Measurements from ENCODE around the gene PAX5. TPM values are rescaled to one million over a fixed set of nuclear protein-coding genes. Genes with fewer than 3 reads are reported as not detected.

Gene PAX5
- total RNA-seq, 1 donor from 2014 or later = 0.18 TPM

DNA sequence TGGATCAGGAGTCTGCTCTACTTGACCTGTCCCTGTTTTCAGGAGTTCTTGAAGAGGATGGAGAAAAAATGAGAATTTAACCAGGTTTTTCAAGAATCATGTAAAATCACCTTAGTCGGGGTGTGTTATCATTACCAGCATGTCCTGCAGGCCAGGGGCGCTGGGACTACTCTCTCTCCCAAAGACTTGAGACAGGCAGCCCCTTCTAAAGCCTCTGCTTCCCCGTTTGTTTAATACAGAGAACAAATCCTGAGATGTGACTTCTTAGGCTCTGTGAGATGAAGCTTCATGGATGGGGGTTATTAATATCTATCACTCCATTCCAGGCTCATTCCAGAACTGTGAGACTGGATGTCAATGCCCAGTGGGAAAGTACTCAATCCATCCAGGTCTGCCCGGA, 3.0 kb downstream of the PAX5 start:
- no peaks in the 10 kb centered on the region for H3K9me3 ChIP-seq
- H3K4me3 ChIP-seq = no peak overlapping the region
- TF ChIP-seq, protein P1, sequence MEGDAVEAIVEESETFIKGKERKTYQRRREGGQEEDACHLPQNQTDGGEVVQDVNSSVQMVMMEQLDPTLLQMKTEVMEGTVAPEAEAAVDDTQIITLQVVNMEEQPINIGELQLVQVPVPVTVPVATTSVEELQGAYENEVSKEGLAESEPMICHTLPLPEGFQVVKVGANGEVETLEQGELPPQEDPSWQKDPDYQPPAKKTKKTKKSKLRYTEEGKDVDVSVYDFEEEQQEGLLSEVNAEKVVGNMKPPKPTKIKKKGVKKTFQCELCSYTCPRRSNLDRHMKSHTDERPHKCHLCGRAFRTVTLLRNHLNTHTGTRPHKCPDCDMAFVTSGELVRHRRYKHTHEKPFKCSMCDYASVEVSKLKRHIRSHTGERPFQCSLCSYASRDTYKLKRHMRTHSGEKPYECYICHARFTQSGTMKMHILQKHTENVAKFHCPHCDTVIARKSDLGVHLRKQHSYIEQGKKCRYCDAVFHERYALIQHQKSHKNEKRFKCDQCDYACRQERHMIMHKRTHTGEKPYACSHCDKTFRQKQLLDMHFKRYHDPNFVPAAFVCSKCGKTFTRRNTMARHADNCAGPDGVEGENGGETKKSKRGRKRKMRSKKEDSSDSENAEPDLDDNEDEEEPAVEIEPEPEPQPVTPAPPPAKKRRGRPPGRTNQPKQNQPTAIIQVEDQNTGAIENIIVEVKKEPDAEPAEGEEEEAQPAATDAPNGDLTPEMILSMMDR (IDR thresholded peaks at IDR 0.05) = no peak
- no peak overlapping the region for H3K27ac ChIP-seq
- H3K36me3 ChIP-seq = no peaks in the 10 kb centered on the region
- intact Hi-C loops (cut with DNase I) = no loop called here
- no peak for ATAC-seq
- no peak for DNase-seq
- H3K27me3 ChIP-seq (ENCODE audit: low read depth) = peaks cover 100% of the 10 kb centered on the region
- peaks cover 53% of the 10 kb centered on the region for H3K4me1 ChIP-seq

GRCh38 chr9:37030611-37030939, 3.5 kb downstream of the PAX5 start:
- Histone ChIP-seq H3K36me3 (no peaks in the 10 kb centered on the region), H3K9me3 (no peaks in the 10 kb centered on the region), H3K27ac (no peak overlapping the region), H3K27me3 (ENCODE audit: low read depth) (peaks cover 100% of the 10 kb centered on the region), H3K4me3 (no peak overlapping the region), H3K4me1 (peaks cover 53% of the 10 kb centered on the region)
- ATAC-seq (no peak), DNase-seq (no peak)
- intact Hi-C loops (cut with DNase I) = no loop called here
- TF ChIP-seq, protein P1 (IDR thresholded peaks at IDR 0.05) = no peak

- TF ChIP-seq, protein P1 (IDR thresholded peaks at IDR 0.05) = no peak
- Histone ChIP-seq H3K4me1 (peaks cover 53% of the 10 kb centered on the region), H3K4me3 (no peak overlapping the region), H3K27ac (no peak overlapping the region), H3K36me3 (no peaks in the 10 kb centered on the region), H3K27me3 (ENCODE audit: low read depth) (peaks cover 100% of the 10 kb centered on the region), H3K9me3 (no peaks in the 10 kb centered on the region)
- DNase-seq (no peak), ATAC-seq (no peak)
- intact Hi-C loops (cut with DNase I) = no loop called here
Observed at GRCh38 chr9:37029776-37030610, 4.1 kb downstream of the PAX5 start.

GRCh38 chr9:37029304-37029775, 4.7 kb downstream of the PAX5 start:
- ATAC-seq (no peak), DNase-seq (no peak)
- intact Hi-C loops (cut with DNase I) = no loop called here
- H3K4me3 ChIP-seq = no peak overlapping the region
- TF ChIP-seq, protein P1 (IDR thresholded peaks at IDR 0.05) = no peak
- H3K9me3 ChIP-seq = no peaks in the 10 kb centered on the region
- H3K27me3 ChIP-seq (ENCODE audit: low read depth) = peaks cover 100% of the 10 kb centered on the region
- H3K27ac ChIP-seq = no peak overlapping the region
- peaks cover 49% of the 10 kb centered on the region for H3K4me1 ChIP-seq
- no peaks in the 10 kb centered on the region for H3K36me3 ChIP-seq

DNA sequence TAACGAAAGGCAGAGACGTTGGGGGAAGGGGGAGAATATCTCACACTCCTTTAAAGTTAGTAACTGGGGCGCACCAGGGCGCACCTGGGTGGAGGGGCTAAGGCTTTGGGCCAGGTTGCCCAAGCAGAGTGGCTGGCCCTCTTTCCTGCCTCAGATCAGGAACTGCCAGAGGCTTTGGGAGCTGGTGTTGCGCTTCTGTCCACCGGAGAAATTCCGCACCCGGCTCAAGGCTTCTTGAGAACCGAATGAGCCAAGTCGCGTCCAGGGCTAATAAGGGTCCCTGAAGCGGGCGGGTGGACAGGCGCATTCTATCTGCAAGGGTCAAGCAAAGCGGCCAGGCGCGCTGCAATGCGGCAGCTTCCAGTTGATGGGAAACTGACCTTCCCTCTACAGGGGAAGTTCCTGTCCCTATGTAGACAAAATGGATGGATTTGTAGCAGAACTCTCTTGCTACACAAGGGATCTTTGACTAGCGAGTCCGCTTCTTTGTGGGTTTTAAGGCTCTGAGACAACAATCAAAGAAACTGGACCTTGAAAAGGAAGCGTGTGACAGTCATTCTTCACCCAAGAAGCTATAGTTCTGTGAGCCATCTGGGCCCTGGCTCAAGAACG, 5.5 kb downstream of the PAX5 start:
- Histone ChIP-seq H3K27ac (no peak overlapping the region), H3K4me3 (no peak overlapping the region), H3K9me3 (no peaks in the 10 kb centered on the region), H3K36me3 (no peaks in the 10 kb centered on the region), H3K4me1 (peaks cover 43% of the 10 kb centered on the region), H3K27me3 (ENCODE audit: low read depth) (peaks cover 100% of the 10 kb centered on the region)
- TF ChIP-seq, protein P1 (IDR thresholded peaks at IDR 0.05) = no peak
- intact Hi-C loops (cut with DNase I) = no loop called here
- ATAC-seq (no peak), DNase-seq (no peak)

Data from lower lobe of right lung (tissue), 2 donors.